Colonic mucosa (tissue), 4 donors: ENCODE data around the gene PROX2. TPM values are rescaled to one million over a fixed set of nuclear protein-coding genes. Genes with fewer than 3 reads are reported as not detected.

Experiments
- DNase-seq: peaks from one replicate; pipeline ENCODE4 v3.0.0-alpha.2; 2020
- H3K27ac ChIP-seq: fragments of 200-600 bp; one replicate; pipeline ENCODE4 v1.8.0; 2021
- H3K27me3 ChIP-seq: fragments of 200-600 bp; one replicate; pipeline ENCODE4 v1.8.0; 2021
- H3K36me3 ChIP-seq: fragments of 200-600 bp; one replicate; pipeline ENCODE4 v1.8.0; 2021
- H3K4me1 ChIP-seq: fragments of 200-600 bp; one replicate; pipeline ENCODE4 v1.8.0; 2021; ENCODE audit warnings: mild to moderate bottlenecking
- H3K4me3 ChIP-seq: fragments of 200-600 bp; one replicate; pipeline ENCODE4 v1.8.0; 2021
- H3K9ac ChIP-seq, 2 donors: one replicate each; pipeline ENCODE4 v1.7.0; 2013; ENCODE audit warnings: control low read depth in 2 of 2, low read depth in 2 of 2, low read length in 2 of 2
- H3K9me3 ChIP-seq: fragments of 200-600 bp; one replicate; pipeline ENCODE4 v1.8.0; 2021
- CTCF ChIP-seq: fragments of 200-600 bp; IDR thresholded peaks from one replicate; pipeline ENCODE4 v1.8.0; 2022; ENCODE audit warnings: antibody characterized with exemption, mild to moderate bottlenecking
- intact Hi-C: fragments of 100-400 bp; cut with DNase I; formaldehyde crosslinking; loops from one replicate; pipeline ENCODE4 v1.14.1; 2022
- total RNA-seq, 2 donors: library from RNA; stranded (reverse); fragmentation: NEBNext Ultra II Directional in 1 of 2; extraction: Animal tissue kit (Norgen Biotek cat#: 25700) in 1 of 2; gene quantifications; one replicate each; pipeline ENCODE4 v1.2.1, GENCODE V29; 2021
- donor health status: healthy.
- donor health status: DM: no; HTN: no; CAD: no.
- donor health status: DM: no; HTN: no; CAD: no.

PROX2 gene
- total RNA-seq, 2 donors from 2014 or later: not detected

DNA sequence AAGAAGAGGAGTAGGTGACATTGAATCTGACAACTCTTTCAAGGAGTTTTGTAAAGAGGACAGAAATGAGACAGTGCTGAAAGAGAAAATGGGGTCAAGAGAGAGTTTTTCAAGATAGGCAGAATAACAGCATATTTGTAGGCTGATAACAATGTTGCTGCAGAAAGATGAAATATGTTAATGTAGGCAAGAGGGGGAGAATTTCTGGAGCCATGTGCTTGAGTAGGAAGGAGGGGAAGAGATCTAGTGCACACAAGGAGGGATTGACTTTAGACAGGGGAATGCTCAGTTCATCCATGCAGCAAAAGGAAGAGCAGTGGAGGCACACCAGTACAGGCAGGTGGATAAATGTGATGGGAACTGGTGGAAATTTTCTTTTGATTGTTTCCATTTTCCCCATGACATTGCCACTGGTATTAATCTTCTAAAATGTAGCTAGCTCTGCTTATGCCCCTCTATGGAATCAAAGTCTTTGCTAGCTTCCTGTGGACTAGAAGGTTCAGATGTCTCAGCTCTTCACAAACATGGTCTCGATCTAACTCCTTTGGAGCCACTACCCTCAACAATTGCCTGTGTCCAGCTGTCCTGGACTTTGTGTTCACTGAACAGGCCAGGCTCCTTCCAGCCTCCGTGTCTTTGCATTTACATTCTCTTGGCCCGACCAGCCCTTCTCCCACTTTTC is 9.1 kb downstream of the PROX2 start:
- Histone ChIP-seq H3K9ac (no peak overlapping the region), H3K9me3 (no peaks in the 10 kb centered on the region), H3K27ac (no peak overlapping the region), H3K4me3 (no peak overlapping the region), H3K27me3 (no peaks in the 10 kb centered on the region), H3K4me1 (no peaks in the 10 kb centered on the region), H3K36me3 (no peaks in the 10 kb centered on the region)
- intact Hi-C loops: no loop called here
- TF ChIP-seq CTCF: no peak
- no peak for DNase-seq

DNA sequence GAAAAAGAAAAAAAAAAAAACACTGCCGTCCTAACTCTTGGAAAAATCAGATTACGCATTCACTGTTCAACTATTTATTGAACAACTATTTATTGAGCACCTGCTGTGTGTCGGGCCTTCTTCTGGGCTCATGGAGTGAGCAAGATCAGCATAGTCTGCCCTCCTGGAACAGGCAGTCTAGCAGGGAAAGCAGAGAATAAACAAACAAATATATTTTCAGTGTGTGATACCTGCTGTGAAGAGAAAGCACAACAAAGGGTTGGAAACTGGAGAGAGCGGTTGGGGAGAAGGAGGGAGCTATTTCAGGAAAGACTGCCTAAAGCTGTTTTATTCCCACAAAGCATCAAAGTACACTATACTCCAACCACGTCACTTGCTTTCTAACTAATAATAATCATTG is 10.8 kb downstream of the PROX2 start:
- Histone ChIP-seq H3K9me3 (no peaks in the 10 kb centered on the region), H3K4me1 (no peaks in the 10 kb centered on the region), H3K9ac (no peak overlapping the region), H3K4me3 (no peak overlapping the region), H3K27ac (no peak overlapping the region), H3K27me3 (no peaks in the 10 kb centered on the region), H3K36me3 (no peaks in the 10 kb centered on the region)
- DNase-seq: no peak
- no peak for TF ChIP-seq CTCF
- intact Hi-C loops: no loop called here

DNA sequence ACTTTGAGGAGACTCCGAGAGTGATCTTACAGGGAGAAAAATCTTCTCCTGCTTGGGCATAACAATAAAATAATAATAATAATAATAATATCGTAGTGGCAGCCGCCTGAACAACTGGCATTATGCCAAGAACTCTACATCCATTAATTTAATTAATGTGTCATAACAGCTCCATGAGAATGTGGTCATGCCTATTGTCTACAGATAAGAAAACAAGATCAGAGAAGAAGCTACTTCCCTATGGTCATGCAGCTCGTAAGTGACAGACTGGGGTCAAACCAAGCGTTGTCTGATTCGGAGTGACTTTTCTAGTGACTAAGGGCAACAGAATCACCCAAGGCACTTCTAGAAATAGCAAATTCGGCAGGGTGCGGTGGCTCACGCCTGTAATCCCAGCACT is 11.7 kb downstream of the PROX2 start:
- H3K9ac ChIP-seq: no peak overlapping the region
- H3K4me1 ChIP-seq: no peaks in the 10 kb centered on the region
- no peak overlapping the region for H3K27ac ChIP-seq
- H3K9me3 ChIP-seq: no peaks in the 10 kb centered on the region
- H3K4me3 ChIP-seq: no peak overlapping the region
- H3K27me3 ChIP-seq: no peaks in the 10 kb centered on the region
- no peaks in the 10 kb centered on the region for H3K36me3 ChIP-seq
- TF ChIP-seq CTCF: no peak
- intact Hi-C loops: loop anchor here (5.0 kb wide), 1 partner anchor 223 kb away; no protein-coding TSS in a partner anchor
- no peak for DNase-seq

GRCh38 chr14:74863274-74863673 is 12.7 kb downstream of the PROX2 start:
- no peak overlapping the region for H3K4me3 ChIP-seq
- DNase-seq: no peak
- H3K36me3 ChIP-seq: no peaks in the 10 kb centered on the region
- no peaks in the 10 kb centered on the region for H3K4me1 ChIP-seq
- intact Hi-C loops: loop anchor here (5.0 kb wide), 1 partner anchor 224 kb away; no protein-coding TSS in a partner anchor
- no peaks in the 10 kb centered on the region for H3K9me3 ChIP-seq
- H3K9ac ChIP-seq: no peak overlapping the region
- no peak for TF ChIP-seq CTCF
- H3K27ac ChIP-seq: no peak overlapping the region
- no peaks in the 10 kb centered on the region for H3K27me3 ChIP-seq

- Histone ChIP-seq H3K4me3 (no peak overlapping the region), H3K36me3 (no peaks in the 10 kb centered on the region), H3K9me3 (no peaks in the 10 kb centered on the region), H3K27me3 (no peaks in the 10 kb centered on the region), H3K4me1 (no peaks in the 10 kb centered on the region), H3K9ac (no peak overlapping the region), H3K27ac (no peak overlapping the region)
- intact Hi-C loops: loop anchor here (2.0 to 5.0 kb wide), 2 partner anchors 43 to 226 kb away; no protein-coding TSS in a partner anchor
- no peak for TF ChIP-seq CTCF
- DNase-seq: no peak
Observed at GRCh38 chr14:74861734-74862090, 14.2 kb downstream of the PROX2 start.
